ENCODE results near the gene NXPE1. TPM values are rescaled to one million over a fixed set of nuclear protein-coding genes. Genes with fewer than 3 reads are reported as not detected.

Gene NXPE1
- total RNA-seq, 1 experiment from 2014 or later = not detected

- no peak for TF ChIP-seq EZH2 (IDR thresholded peaks at IDR 0.05; ENCODE audit: low read depth)
- no peak for TF ChIP-seq CTCF (conservative IDR thresholded peaks at IDR 0.05)
- CTCF ChIA-PET = no interaction called here
- no peak for DNase-seq
These were observed 77.6 kb downstream of the NXPE1 start for GRCh38 chr11:114482114-114482513.

GRCh38 chr11:114479331-114479730 lies 80.3 kb downstream of the NXPE1 start:
- TF ChIP-seq EZH2 (IDR thresholded peaks at IDR 0.05; ENCODE audit: low read depth) (no peak), CTCF (conservative IDR thresholded peaks at IDR 0.05) (no peak)
- no TSS peak for BruUV-seq (replicated peaks)
- no peak overlapping the region for H3K27ac ChIP-seq
- POLR2A ChIA-PET (ENCODE audit: unreplicated experiment) = no interaction called here
- H4K20me1 ChIP-seq (ENCODE audit: insufficient read depth) = no peaks in the 10 kb centered on the region
- CTCF ChIA-PET = no interaction called here
- no peak overlapping the region for H3K4me3 ChIP-seq
- H3K4me1 ChIP-seq (replicated peaks; ENCODE audit: insufficient read depth) = no peaks in the 10 kb centered on the region
- no peak overlapping the region for H3K4me2 ChIP-seq
- H3K36me3 ChIP-seq (ENCODE audit: low read depth) = no peaks in the 10 kb centered on the region
- H3K79me2 ChIP-seq (ENCODE audit: low read depth) = no peaks in the 10 kb centered on the region
- DNase-seq = no peak
- H3K9me2 ChIP-seq (ENCODE audit: insufficient read depth) = no peaks in the 10 kb centered on the region
- intact Hi-C loops (cut with micrococcal nuclease; ENCODE audit: unreplicated experiment) = no loop called here
- H3K9me3 ChIP-seq (ENCODE audit: insufficient read depth, low read depth) = no peaks in the 10 kb centered on the region
- H3K27me3 ChIP-seq (ENCODE audit: insufficient read depth, low read depth) = no peaks in the 10 kb centered on the region
- H3F3A ChIP-seq (ENCODE audit: insufficient read depth, low read depth) = no peaks in the 10 kb centered on the region
- no peak overlapping the region for H2AFZ ChIP-seq

More at GRCh38 chr11:114482114-114482513, 77.6 kb downstream of the NXPE1 start:
- no TSS peak for BruUV-seq (replicated peaks)
- Histone ChIP-seq H3K9me2 (ENCODE audit: insufficient read depth) (peaks cover 3% of the 10 kb centered on the region; the same call in 1 of the 2 replicates), H3K36me3 (ENCODE audit: low read depth) (no peaks in the 10 kb centered on the region), H3K4me3 (no peak overlapping the region), H3K27me3 (ENCODE audit: insufficient read depth, low read depth) (no peaks in the 10 kb centered on the region), H2AFZ (no peak overlapping the region), H3K4me2 (no peak overlapping the region), H3K79me2 (ENCODE audit: low read depth) (no peaks in the 10 kb centered on the region), H3K9me3 (ENCODE audit: insufficient read depth, low read depth) (no peaks in the 10 kb centered on the region), H3F3A (ENCODE audit: insufficient read depth, low read depth) (no peaks in the 10 kb centered on the region), H3K27ac (no peak overlapping the region), H4K20me1 (ENCODE audit: insufficient read depth) (no peaks in the 10 kb centered on the region), H3K4me1 (replicated peaks; ENCODE audit: insufficient read depth) (no peaks in the 10 kb centered on the region)
- intact Hi-C loops (cut with micrococcal nuclease; ENCODE audit: unreplicated experiment) = no loop called here
- POLR2A ChIA-PET (ENCODE audit: unreplicated experiment) = no interaction called here

- Histone ChIP-seq H3K9me2 (ENCODE audit: insufficient read depth) (no peaks in the 10 kb centered on the region), H3K27ac (no peak overlapping the region), H4K20me1 (ENCODE audit: insufficient read depth) (no peaks in the 10 kb centered on the region), H3K4me1 (replicated peaks; ENCODE audit: insufficient read depth) (no peaks in the 10 kb centered on the region), H2AFZ (no peak overlapping the region), H3K4me2 (no peak overlapping the region), H3K27me3 (ENCODE audit: insufficient read depth, low read depth) (no peaks in the 10 kb centered on the region), H3K79me2 (ENCODE audit: low read depth) (no peaks in the 10 kb centered on the region), H3F3A (ENCODE audit: insufficient read depth, low read depth) (no peaks in the 10 kb centered on the region), H3K36me3 (ENCODE audit: low read depth) (no peaks in the 10 kb centered on the region), H3K4me3 (no peak overlapping the region), H3K9me3 (ENCODE audit: insufficient read depth, low read depth) (no peaks in the 10 kb centered on the region)
- intact Hi-C loops (cut with micrococcal nuclease; ENCODE audit: unreplicated experiment) = no loop called here
- ChIA-PET POLR2A (ENCODE audit: unreplicated experiment) (no interaction called here), CTCF (no interaction called here)
- TF ChIP-seq CTCF (conservative IDR thresholded peaks at IDR 0.05) (no peak), EZH2 (IDR thresholded peaks at IDR 0.05; ENCODE audit: low read depth) (no peak)
- peak in 1 of 2 experiments; percentile 43 for DNase-seq
- BruUV-seq (replicated peaks) = no TSS peak
These were observed 80.9 kb downstream of the NXPE1 start for GRCh38 chr11:114478768-114479167.

Data from PC-9 (cell line).